GM19468 (cell line): ENCODE measurements around the gene INO80B.
"Not testable (repeated sequence)": the region's sequence is repeated elsewhere in the genome, so short reads cannot be mapped to it uniquely, and the experiment has no call there.

Experiments
- ATAC-seq: cut with Tn5 transposase; IDR thresholded peaks from one replicate; pipeline ENCODE4 v1.9.1; 2021; ENCODE audit warnings: mild to moderate bottlenecking, moderate library complexity, moderate number of reproducible peaks; ENCODE audit not compliant: unreplicated experiment; ENCODE audit errors: extremely low read depth

The INO80B gene

DNA sequence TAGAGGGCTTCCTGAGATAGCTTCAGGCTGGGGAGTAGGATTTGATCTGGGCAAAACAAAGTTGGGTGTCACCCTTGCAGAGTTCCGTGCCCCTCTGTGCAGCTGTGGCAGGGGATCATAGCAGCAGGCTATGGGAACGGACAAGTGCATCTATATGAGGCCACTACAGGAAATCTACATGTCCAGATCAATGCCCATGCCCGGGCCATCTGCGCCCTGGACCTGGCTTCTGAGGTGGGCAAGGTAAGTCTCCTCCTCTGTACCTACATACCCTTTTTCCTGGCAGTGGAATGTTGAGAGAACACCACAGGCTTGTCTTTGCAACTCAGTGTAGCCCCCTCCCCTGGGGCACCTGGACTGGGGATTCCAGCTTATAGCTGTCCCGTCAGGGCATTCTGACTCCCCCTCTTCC, 29.9 kb upstream of the INO80B start:
- no peak for ATAC-seq

DNA sequence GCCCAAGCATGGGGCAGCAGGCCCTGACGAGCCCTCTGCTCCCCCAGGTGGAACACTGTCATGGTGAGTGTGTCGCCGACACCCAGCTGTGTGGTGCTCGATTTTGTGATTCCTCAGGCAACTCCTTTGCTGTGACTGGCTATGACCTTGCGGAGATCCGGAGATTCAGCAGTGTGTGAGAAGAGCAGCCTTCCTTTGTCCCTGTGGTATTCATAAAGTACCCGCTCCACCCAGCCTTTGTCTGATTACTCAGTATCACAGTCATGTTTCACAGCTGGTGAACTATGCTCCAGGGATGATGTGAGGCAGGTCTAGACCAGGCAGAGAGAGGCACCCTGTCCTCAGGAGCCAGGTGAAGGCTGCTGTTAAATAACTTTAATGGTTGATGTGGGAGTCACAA, 29.4 kb upstream of the INO80B start:
- no peak for ATAC-seq

DNA sequence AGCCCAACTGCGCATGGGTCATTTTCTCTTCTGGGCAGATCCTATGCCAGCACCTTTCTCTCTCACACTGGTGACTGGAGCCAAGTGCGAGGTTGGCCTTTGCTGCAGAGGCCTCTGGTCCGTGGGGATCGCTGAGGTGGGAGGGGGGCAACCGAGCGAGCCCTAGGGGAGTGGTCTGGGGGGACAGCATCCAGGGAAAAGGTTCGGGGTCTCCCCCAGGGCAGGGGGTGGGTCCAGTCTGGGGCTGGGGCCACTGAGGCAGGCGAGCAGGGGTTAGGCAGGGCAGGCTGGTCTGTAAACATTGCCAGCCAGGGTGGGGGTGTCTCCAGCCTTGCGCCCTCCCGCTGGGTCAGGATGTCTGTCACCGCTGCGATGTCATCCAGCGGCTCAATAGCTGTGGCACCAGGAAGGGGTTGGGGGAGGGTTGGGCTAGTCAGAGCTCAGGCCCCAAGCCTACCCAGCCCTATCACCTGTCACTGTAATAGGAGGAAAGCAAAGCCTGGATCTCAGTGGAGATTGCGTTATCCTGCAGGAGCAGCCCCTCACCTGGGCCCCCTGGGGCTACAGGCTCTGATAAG, 28.6 kb upstream of the INO80B start:
- ATAC-seq = no peak

DNA sequence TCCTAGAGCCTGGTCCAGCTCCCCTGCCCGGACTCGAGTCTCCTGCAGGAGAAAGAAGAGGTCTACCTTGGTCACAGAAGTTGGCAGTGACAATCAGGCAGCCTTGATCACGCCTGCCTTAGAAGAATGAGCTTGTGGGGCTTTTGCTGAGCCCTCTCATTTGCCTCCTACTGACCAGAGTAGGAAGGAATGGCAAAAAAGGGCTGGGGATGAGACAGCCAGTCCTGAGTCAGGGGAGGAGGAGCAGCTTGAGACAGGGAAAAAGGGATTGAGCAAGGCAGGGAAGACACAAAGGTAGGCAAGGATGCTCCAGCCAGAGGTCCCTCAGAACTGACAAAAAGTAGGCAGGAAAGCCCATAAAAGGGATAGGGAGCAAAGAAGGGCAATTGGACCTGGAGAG, 27.3 kb upstream of the INO80B start:
- no peak for ATAC-seq

DNA sequence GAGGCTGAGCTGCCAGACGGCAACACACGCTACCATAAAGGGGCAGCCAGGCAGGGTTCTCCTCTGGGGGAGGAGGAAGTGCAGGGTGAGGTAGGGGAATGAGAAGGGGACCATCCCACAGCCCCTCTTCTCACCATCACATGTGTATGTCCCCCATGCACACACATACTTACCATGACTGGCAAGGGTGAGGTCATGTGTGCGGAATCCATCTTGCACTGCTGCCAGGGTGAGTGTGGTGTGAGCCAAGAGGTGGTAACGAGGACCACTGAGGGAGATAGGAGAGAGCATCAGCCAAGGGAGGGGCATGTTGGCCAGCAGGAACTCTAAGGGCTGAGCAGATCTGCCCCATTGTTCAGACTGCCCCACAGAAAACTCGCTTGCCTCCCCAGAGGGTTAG, 26.2 kb upstream of the INO80B start:
- ATAC-seq = no peak

DNA sequence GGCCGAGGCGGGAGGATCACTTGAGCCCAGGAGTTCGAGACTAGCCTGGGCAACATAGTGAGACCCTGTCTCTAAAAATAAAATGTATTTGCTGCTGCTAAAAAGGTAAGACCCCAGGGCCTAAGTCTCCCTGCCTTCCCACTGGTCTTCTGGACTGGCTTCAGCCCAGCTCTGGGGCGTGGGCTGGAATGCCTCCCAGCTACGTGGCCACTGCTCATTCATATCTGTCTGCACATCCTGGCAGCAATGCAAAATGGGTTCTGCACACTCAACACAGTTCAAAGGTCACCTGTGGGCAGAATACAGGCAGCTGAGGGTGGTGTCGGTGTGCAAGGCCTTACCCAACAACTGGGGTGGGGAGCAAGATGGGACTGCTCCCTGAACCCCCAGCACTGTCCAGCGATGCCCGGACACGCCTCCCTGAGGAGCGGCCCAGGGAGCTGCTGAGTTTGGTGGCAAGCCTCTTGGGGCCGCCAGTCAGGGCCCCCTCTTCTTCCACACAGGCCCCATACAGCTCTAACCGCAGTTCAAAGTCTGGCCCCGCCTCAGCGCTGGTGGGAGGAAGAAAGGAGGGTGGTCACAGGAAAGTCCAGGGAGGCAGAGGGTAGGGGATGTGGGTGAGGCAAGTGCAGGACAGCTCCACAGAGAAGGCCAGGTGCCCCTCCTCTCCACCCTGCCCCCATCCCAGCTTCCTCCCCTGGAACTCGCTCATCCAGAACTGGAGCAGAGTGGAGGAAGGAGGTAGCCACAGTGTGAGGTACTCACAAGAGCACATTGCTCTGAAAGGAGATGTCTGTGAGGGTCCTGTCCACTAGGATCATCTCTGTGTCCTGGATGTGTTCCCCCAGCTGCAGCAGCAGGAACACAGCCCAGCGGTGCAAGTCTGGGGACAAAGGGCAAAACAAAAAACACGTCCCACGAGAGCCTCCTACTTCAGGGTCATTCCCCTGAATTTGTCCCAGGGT, 25.1 kb upstream of the INO80B start:
- ATAC-seq = no peak

DNA sequence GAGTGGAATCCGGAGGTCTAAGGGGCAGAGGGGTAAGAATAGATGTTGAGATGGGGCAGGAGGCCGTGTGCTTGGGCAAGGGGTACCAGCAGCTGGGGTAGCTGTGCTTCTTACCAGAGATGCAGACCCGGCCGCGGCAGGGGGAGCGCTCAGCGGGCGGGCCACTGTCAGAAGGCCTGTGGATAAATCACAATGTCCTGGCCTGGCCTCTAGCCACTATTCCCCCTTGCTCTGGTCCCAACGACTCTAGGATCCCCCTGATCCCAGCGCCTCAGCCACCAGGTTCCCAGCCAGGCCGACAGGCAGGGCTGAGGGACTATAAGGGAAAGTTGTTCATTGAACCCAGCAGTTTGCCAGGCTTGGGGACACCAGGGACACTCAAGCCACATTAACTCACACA, 24.4 kb upstream of the INO80B start:
- ATAC-seq = no peak

DNA sequence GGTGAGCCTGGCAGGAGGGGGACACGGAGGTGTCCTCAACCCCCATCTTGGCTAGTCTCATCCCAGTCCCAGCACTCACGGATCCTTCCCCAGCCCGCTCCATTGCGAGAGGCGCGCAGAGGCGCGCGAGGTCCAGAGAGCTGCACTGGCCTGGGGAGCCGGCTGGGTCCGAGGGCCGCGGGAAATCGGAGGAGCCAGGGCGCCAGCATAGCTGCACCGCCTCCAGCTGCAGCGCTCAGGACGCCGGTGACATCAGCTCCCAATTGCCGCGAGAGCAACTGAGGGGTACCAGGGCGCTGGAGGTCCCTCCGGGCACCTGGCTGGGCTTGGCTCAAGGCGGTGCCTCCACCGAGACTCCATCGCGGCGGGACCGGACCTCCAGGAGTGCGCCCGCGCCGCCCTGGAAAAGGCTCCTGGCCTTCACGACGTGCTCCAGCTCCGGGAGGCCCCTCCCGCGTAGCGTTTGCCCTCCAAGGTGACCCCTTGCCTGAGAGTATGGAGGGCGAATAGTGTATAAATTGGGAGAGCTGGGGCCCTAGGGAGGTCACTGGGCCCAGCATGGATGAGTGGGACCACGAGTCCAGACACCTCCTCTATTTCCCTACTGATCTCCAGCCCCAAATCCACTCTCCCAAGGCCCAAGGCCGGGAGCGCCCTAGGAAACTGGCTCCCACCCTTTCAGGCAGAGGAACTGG, 18.6 kb upstream of the INO80B start:
- no peak for ATAC-seq

DNA sequence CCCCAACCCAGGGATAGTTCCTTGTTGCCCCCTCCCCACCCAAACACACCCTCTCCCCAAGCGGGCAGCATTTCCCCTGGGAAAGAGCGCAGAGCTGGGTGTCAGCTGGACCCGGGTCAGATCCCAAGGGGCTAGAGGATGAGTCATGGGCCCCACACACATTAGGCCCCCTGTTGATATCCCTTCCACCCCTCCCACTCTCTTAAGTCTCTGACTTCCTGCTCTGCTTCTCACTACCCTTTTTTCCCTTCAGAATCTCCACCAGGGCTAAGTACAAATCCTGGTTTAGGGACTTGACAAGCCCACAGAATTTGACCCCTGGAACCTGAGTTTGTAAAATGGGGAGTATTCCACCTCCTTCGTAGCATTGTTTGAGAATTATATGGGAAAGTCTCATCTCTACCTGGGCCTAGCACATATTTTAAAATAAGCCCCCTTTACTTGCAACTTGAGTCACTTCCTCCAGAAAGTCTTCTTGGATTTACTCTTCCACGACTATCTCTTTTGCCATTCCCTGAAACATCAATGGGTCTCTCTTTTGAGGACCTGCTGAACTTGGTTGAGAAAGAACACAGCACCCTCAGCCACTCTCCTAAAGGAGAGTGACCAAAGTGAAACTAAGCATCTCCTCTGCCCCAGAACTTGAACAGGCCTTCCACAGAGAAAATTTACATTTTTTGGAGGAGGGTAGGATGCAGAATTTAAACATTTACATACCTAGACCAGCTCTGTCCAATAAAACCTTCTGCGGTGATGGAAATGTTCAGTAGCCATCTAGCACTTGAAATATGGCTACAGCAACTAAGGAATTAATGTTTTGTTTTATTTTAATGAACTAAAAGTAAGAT, 17.8 kb upstream of the INO80B start:
- no peak for ATAC-seq

DNA sequence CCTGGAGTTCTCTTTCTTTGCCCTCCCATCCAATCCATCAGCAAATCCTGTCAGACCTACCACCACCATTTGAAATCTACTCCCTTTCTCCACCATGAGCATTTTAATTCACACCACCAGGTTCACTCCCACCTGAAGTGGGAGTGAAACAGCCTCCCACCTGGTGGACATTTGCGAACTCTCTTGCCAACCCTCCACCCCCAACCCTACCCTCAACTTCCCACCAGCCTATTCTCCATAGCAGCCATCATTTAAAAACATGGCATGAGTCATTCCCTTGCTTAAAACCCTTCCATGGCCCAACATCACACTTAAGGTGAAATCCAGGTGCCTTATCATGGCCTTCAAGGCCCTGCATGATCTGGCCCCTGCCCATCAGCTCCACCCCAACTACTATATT, 16.6 kb upstream of the INO80B start:
- no peak for ATAC-seq

DNA sequence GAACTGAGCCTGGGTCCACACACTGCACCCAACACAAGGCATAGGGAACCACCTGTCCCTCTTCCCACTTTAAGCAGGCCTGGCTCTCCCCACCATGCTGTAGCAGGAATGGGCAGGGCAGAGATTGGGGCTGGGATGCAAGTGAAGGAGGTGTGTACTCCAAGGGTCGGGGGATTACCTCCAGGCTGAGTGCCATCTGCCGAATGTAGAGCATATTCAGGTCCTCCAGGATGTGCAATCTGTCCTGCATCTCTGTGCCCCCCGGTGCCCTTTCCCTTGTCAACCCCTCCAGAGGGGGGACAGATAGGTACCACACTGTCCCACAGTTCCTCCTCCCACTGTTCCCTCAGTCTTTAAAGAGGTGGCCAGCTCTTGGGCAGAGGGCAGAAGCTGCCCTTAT, 15.5 kb upstream of the INO80B start:
- no peak for ATAC-seq

DNA sequence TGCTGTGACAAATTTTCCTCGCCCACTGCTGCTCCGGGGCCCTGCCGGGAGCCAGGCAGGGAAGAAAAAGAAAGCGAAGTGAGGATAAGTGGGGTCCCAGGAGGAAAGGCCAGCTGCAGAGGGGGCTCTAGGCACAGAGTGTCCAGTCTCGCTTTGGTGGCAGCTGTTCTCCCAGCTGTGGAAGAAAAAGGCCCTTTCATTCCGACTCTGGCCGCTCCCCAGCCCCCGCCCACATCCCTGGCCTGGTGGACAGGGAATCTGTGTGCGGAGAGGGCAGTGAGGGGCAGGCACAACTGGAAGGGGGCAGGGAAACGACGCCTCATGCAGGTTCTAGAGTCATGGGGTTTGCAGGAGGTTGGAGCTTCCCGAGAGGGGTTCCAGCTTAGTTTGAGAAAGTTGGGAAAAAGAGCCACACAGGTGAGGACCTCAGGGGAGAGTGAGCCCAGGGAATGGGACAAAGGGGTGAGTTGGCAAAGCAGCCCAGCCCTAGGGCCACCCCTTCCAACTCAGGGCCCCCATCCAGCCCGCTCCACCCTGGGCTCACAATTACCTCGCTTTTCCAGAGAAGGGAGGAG, 15.0 kb upstream of the INO80B start:
- no peak for ATAC-seq

DNA sequence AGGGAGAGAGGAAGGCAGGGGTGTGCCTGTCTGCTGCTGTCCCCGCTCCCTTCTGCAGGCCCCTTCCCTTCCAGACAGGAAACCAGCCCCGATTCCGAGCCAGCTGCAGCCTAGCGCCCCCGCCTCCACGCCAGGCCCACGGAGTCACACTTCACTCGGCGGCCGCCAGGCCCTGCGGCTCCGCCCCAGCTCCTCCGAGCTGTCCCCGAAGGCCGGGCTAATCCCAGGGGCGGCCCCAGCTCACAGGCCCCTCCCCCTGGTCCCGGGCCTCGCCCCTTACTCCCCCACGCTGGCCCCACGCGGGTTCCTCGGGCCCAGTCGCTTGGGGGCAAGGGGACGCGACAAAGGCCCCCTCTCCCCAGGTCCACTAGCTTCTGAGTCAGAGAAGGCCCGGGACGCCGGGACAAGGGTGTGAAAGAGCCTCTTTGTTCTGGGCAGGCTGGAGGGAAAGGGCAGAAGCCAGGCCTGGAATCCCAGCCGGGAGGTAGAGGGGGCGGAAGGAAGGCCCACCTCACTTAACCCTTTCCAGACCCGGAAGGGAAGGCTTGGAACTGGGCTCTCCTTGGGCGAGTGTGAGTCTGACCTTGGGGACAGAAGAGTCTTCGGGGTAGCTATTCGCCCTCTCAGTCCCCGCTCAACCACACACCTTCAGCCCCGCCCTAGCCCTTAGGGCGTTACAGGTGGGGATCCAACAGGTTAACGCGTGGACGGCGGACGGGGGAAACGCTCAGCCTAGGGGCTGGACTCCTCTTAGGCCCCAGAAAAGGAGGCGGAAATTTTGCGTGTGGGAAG, 14.3 kb upstream of the INO80B start:
- peak; percentile 76 for ATAC-seq

DNA sequence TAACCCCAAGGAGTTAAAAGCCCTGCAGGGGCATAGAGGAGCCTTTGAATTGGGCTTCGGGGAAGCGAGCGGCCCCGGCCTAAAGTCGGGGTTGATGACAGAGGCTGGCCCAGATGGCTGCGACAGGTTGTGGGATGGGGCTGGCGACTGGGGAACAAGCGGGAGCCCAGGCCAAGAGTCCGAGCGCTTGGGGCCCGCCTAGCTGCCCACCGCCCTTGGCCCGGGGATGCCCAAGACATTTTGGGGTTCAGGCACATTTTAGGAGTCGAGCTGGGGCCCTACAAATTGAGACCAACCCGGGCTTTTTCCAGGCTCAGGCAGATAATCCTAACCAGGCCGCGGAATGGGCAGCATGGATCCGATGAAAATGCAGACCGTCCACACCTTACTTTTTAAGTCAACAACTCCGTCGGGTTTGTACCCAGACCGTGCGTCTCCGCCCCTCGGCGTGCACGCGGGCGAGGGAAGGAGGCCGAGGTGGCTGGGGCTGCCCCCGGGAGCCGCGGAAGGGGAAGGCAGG, 13.7 kb upstream of the INO80B start:
- ATAC-seq = no peak

DNA sequence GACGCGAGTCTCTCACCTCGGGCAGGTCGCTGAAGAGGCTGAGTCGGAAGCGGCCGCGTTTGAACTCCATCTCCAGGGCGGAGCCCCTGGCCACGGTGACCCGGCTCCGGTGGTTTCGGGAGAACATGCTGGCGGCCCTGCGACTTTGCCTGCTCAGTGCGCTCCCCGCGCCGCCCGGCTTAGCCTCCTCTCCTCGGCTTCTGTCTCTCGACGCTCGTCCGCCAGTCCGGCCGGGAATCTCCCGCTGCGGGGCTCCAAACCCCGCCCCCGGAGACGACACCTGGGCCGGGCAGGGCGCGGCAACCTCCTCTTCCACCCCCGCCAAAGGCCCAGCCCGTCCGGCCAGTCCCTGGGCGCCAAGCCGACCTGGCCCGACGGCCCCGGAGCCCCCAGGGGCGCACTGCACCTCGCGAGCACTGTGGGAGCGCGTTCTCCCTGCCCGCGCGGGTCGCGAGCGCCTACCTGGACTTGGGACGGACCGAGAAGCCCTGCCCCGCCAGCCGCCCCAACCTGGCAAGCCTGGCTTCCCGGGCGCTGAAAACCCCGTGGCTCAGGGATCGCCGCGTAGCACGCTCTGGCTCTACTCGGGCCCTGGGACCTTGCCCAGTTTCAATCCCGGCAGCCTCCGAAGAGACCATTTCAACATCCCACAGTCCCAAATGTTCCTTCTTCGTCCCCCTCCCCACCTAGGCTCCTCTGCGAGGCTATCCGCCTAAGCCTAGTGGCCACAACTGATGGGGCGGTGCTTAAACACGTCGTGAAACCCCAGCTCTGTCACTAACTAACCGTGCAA, 13.0 kb upstream of the INO80B start, which contains the start of gene RTKN:
TSS of gene RTKN (minus strand) at position 248 of the 793 bp plus-strand sequence. CDS start at position 127, 121 bp downstream.
- ATAC-seq = no peak

DNA sequence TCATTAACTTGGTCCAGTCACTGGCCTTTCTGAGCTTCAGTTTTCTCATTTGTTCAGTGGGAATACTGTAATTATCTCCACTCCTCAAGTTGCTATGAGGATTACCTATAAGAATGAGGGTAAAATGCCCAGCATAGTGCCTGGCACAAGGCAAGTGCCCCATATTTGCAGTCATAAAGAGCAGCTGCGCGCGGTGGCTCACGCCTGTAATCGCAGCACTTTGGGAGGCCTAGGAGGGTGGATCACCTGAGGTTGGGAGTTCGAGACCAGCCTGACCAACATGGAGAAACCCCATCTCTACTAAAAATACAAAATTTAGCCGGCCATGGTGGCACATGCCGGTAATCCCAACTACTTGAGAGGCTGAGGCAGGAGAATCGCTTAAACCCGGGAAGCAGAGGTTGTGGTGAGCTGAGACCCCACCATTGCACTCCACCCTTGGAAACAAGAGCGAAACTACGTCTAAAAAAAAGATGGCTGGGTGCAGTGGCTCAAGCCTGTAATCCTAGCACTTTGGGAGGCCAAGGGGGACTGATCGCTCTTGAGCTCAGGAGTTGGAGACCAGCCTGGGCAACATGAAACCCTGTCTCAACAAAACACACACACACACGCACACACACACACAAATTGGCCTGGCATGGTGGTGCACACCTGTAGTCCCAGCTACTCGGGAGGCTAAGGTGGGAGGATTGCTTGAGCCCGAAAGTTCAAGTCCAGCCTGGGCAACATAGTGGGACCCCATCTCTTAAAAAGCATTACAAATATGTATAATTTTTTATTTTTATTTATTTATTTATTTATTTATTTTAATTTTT, 12.2 kb upstream of the INO80B start:
- not testable (repeated sequence) for ATAC-seq
